HFF-Myc (cell line): Measurements from ENCODE around the gene PHLDB3.

ENCODE experiments used
- DNase-seq: peaks from one replicate; pipeline ENCODE4 v3.0.0-alpha.2; 2011; ENCODE audit warnings: low read depth; ENCODE audit errors: extremely low read depth
- H3K4me3 ChIP-seq: replicated peaks from 2 replicates; pipeline ENCODE4 v1.5.1; 2011; ENCODE audit warnings: low read depth, mild to moderate bottlenecking, control low read depth, low read length
- CTCF ChIP-seq: IDR thresholded peaks from 2 replicates; pipeline ENCODE4 v1.5.1; 2012; ENCODE audit warnings: mild to moderate bottlenecking, low read depth, low read length, control low read depth; ENCODE audit errors: missing control alignments

Gene PHLDB3

GRCh38 chr19:43534816-43535761 lies 30.5 kb upstream of the PHLDB3 start:
- TF ChIP-seq CTCF, result peak; percentile 62
- no peak for DNase-seq
- H3K4me3 ChIP-seq, result no peak overlapping the region

- TF ChIP-seq CTCF, result no peak
- no peak for DNase-seq
- H3K4me3 ChIP-seq, result peak overlapping the region; percentile 48
Observed at GRCh38 chr19:43534305-43534815, 29.8 kb upstream of the PHLDB3 start.

- TF ChIP-seq CTCF, result no peak
- peak overlapping the region; percentile 48 for H3K4me3 ChIP-seq
- DNase-seq, result peak; percentile 98
Observed at GRCh38 chr19:43533546-43534304, 29.2 kb upstream of the PHLDB3 start.

- TF ChIP-seq CTCF, result no peak
- H3K4me3 ChIP-seq, result peak within 1 kb of the TSS; percentile 48
- peak; percentile 81 for DNase-seq
Observed at GRCh38 chr19:43532962-43533545, 28.5 kb upstream of the PHLDB3 start, which contains the start of gene ZNF575. ZNF575 (plus strand) TSS chr19:43533188; CDS start chr19:43534423, 1,235 bp downstream.

- peak overlapping the region; percentile 48 for H3K4me3 ChIP-seq
- TF ChIP-seq CTCF, result no peak
- no peak for DNase-seq
Observed at GRCh38 chr19:43532571-43532961, 28.0 kb upstream of the PHLDB3 start.

GRCh38 chr19:43527860-43528622 lies 23.5 kb upstream of the PHLDB3 start:
- no peak for DNase-seq
- H3K4me3 ChIP-seq, result no peak overlapping the region
- TF ChIP-seq CTCF, result no peak
